Cerebellar nuclear complex (tissue), 1 donor: ENCODE measurements around the gene TPSG1.
"Not testable (repeated sequence)": the region's sequence is repeated elsewhere in the genome, so short reads cannot be mapped to it uniquely, and the experiment has no call there.

Source experiments
- DNase-seq, 2 experiments: peaks; one replicate each; lab custom pipeline; 2025; lab: John Stamatoyannopoulos, UW

TPSG1 gene

GRCh38 chr16:1230471-1231212 lies 5.6 kb upstream of the TPSG1 start:
- not testable (repeated sequence) for DNase-seq

GRCh38 chr16:1230084-1230470 lies 5.0 kb upstream of the TPSG1 start, which contains the start of gene TPSB2:
Gene TPSB2, minus strand, starts transcription at chr16:1230184. Its CDS starts 233 bp downstream, at chr16:1229951.
- DNase-seq: not testable (repeated sequence)

GRCh38 chr16:1229476-1229875 lies 4.4 kb upstream of the TPSG1 start:
- not testable (repeated sequence) for DNase-seq

GRCh38 chr16:1228227-1228626 lies 3.2 kb upstream of the TPSG1 start:
- DNase-seq: not testable (repeated sequence)

GRCh38 chr16:1226692-1227091 lies 1.6 kb upstream of the TPSG1 start:
- DNase-seq: not testable (repeated sequence)

GRCh38 chr16:1225728-1226311 lies 752 bp upstream of the TPSG1 start:
- DNase-seq: not testable (repeated sequence)

- no peak for DNase-seq
These were observed 510 bp downstream of the TPSG1 start for GRCh38 chr16:1224558-1224957.

- DNase-seq: no peak
These were observed 1.5 kb downstream of the TPSG1 start for GRCh38 chr16:1223355-1224214.

GRCh38 chr16:1222553-1223354 lies 2.3 kb downstream of the TPSG1 start:
- no peak for DNase-seq

- DNase-seq: no peak
These were observed 3.2 kb downstream of the TPSG1 start for GRCh38 chr16:1221628-1222552.

GRCh38 chr16:1220841-1221627 lies 4.0 kb downstream of the TPSG1 start:
- no peak for DNase-seq

- no peak for DNase-seq
These were observed 4.9 kb downstream of the TPSG1 start for GRCh38 chr16:1220098-1220728.

GRCh38 chr16:1218930-1219611 lies 6.0 kb downstream of the TPSG1 start:
- DNase-seq: no peak

- DNase-seq: no peak
These were observed 6.8 kb downstream of the TPSG1 start for GRCh38 chr16:1218061-1218929.

- no peak for DNase-seq
These were observed 7.5 kb downstream of the TPSG1 start for GRCh38 chr16:1217526-1217925.

GRCh38 chr16:1216681-1217400 lies 8.2 kb downstream of the TPSG1 start:
- DNase-seq: no peak

- no peak for DNase-seq
These were observed 8.8 kb downstream of the TPSG1 start for GRCh38 chr16:1216296-1216619.
